ENCODE measurements around the gene RNF149.

- TF ChIP-seq POLR2AphosphoS5 (IDR thresholded peaks at IDR 0.05; ENCODE audit: borderline replicate concordance, low read depth, low read length) = no peak
- TF ChIP-seq EZH2 (IDR thresholded peaks at IDR 0.05) = no peak
Observed at GRCh38 chr2:101342625-101343008, 34.1 kb upstream of the RNF149 start.

Measured in SK-N-MC (cell line).